H9 (cell line): ENCODE results near the gene GLS. TPM values are rescaled to one million over a fixed set of nuclear protein-coding genes. Genes with fewer than 3 reads are reported as not detected.
"Not testable (repeated sequence)": the region's sequence is repeated elsewhere in the genome, so short reads cannot be mapped to it uniquely, and the experiment has no call there.

Experiments
- DNase-seq: peaks from one replicate; pipeline ENCODE4 v3.0.0-alpha.2; 2017
- H2AFZ ChIP-seq: one replicate; pipeline ENCODE4 v1.6.1; 2013; ENCODE audit warnings: mild to moderate bottlenecking, low read length, control low read depth, moderate library complexity
- H2AK5ac ChIP-seq: 2 replicates; pipeline ENCODE4 v1.6.1; 2013; ENCODE audit warnings: low read length, control low read depth, mixed read lengths; ENCODE audit not compliant: insufficient read length
- H2BK120ac ChIP-seq: one replicate; pipeline ENCODE4 v1.6.1; 2013; ENCODE audit warnings: low read depth, mild to moderate bottlenecking, low read length, control low read depth, inconsistent platforms; ENCODE audit not compliant: poor library complexity, severe bottlenecking
- H2BK12ac ChIP-seq: 2 replicates; pipeline ENCODE4 v1.6.1; 2013; ENCODE audit warnings: low read length, control low read depth, mixed read lengths, low read depth; ENCODE audit not compliant: insufficient read length
- H2BK15ac ChIP-seq: 2 replicates; pipeline ENCODE4 v1.6.1; 2013; ENCODE audit warnings: low read depth, low read length, control low read depth
- H2BK20ac ChIP-seq: one replicate; pipeline ENCODE4 v1.6.1; 2013; ENCODE audit warnings: low read depth, mild to moderate bottlenecking, low read length, control low read depth, inconsistent platforms; ENCODE audit not compliant: poor library complexity, severe bottlenecking
- H2BK5ac ChIP-seq: 2 replicates; pipeline ENCODE4 v1.6.1; 2013; ENCODE audit warnings: low read length, control low read depth, mixed read lengths; ENCODE audit not compliant: insufficient read length
- H3K14ac ChIP-seq: 2 replicates; pipeline ENCODE4 v1.6.1; 2013; ENCODE audit warnings: low read length, control low read depth; ENCODE audit not compliant: insufficient read depth
- H3K18ac ChIP-seq: 2 replicates; pipeline ENCODE4 v1.6.1; 2013; ENCODE audit warnings: low read depth, mild to moderate bottlenecking, mixed read lengths, low read length, control low read depth; ENCODE audit not compliant: insufficient read length
- H3K23ac ChIP-seq: 2 replicates; pipeline ENCODE4 v1.6.1; 2013; ENCODE audit warnings: low read length, control low read depth, mixed read lengths, low read depth; ENCODE audit not compliant: insufficient read length
- H3K23me2 ChIP-seq: 2 replicates; pipeline ENCODE4 v1.6.1; 2013; ENCODE audit warnings: low read depth, mild to moderate bottlenecking, mixed read lengths, low read length, control low read depth; ENCODE audit not compliant: insufficient read length, poor library complexity, severe bottlenecking
- H3K27ac ChIP-seq: 2 replicates; pipeline ENCODE4 v1.5.1; 2013; ENCODE audit warnings: low read length, control low read depth, mixed read lengths, low read depth; ENCODE audit not compliant: insufficient read length
- H3K27me3 ChIP-seq: 2 replicates; pipeline ENCODE4 v1.6.1; 2013; ENCODE audit warnings: low read length, control low read depth, inconsistent platforms; ENCODE audit not compliant: insufficient read depth
- H3K4ac ChIP-seq: 2 replicates; pipeline ENCODE4 v1.6.1; 2013; ENCODE audit warnings: low read depth, mild to moderate bottlenecking, control low read depth, inconsistent platforms, low read length, moderate library complexity
- H3K4me1 ChIP-seq: 2 replicates; pipeline ENCODE4 v1.6.1; 2013; ENCODE audit warnings: low read length, control low read depth, inconsistent platforms; ENCODE audit not compliant: insufficient read depth
- H3K4me2 ChIP-seq: 2 replicates; pipeline ENCODE4 v1.6.1; 2013; ENCODE audit warnings: low read length, control low read depth, mixed read lengths; ENCODE audit not compliant: insufficient read length, insufficient read depth
- H3K56ac ChIP-seq: 2 replicates; pipeline ENCODE4 v1.6.1; 2013; ENCODE audit warnings: low read depth, mild to moderate bottlenecking, mixed read lengths, low read length, control low read depth; ENCODE audit not compliant: insufficient read length
- H3K79me1 ChIP-seq: 2 replicates; pipeline ENCODE4 v1.6.1; 2013; ENCODE audit warnings: low read depth, mild to moderate bottlenecking, moderate library complexity, low read length, control low read depth, inconsistent platforms; ENCODE audit not compliant: insufficient read depth, poor library complexity, severe bottlenecking
- H3K79me2 ChIP-seq: 2 replicates; pipeline ENCODE4 v1.6.1; 2013; ENCODE audit warnings: low read length, control low read depth, inconsistent platforms; ENCODE audit not compliant: insufficient read depth
- H3K9ac ChIP-seq: 2 replicates; pipeline ENCODE4 v1.6.1; 2013; ENCODE audit warnings: low read length, control low read depth, mixed read lengths; ENCODE audit not compliant: insufficient read length; ENCODE audit errors: extremely low read depth
- H3K9me3 ChIP-seq: one replicate; pipeline ENCODE4 v1.6.1; 2013; ENCODE audit warnings: low read depth, low read length, inconsistent platforms; ENCODE audit not compliant: control insufficient read depth
- H3T11ph ChIP-seq: one replicate; pipeline ENCODE4 v1.6.1; 2013; ENCODE audit warnings: mild to moderate bottlenecking, low read length, control low read depth, inconsistent platforms
- H4K20me1 ChIP-seq: one replicate; pipeline ENCODE4 v1.6.1; 2013; ENCODE audit not compliant: control insufficient read depth, insufficient read length, insufficient read depth
- H4K5ac ChIP-seq: 2 replicates; pipeline ENCODE4 v1.6.1; 2013; ENCODE audit warnings: low read depth, mild to moderate bottlenecking, mixed read lengths, low read length, control low read depth; ENCODE audit not compliant: insufficient read length
- H4K8ac ChIP-seq: replicated peaks from 2 replicates; pipeline ENCODE4 v1.6.1; 2013; ENCODE audit warnings: low read length, control low read depth, mixed read lengths, low read depth; ENCODE audit not compliant: insufficient read length
- H4K91ac ChIP-seq: 2 replicates; pipeline ENCODE4 v1.6.1; 2013; ENCODE audit warnings: low read depth, mild to moderate bottlenecking, moderate library complexity, mixed read lengths, low read length, control low read depth; ENCODE audit not compliant: insufficient read length
- H3K27ac Mint-ChIP-seq, 3 experiments: 2 replicates in 2 of 3; 3 replicates in 1 of 3; pipeline ENCODE4 v1.8.0; 2020 to 2021; ENCODE audit warnings: mixed read lengths in 3 of 3, mild to moderate bottlenecking in 1 of 3, moderate library complexity in 1 of 3
- H3K27me3 Mint-ChIP-seq: 2 replicates; pipeline ENCODE4 v1.8.0; 2021; ENCODE audit warnings: low read depth, mild to moderate bottlenecking, moderate library complexity, mixed read lengths
- H3K36me3 Mint-ChIP-seq, 3 experiments: 2 replicates in 2 of 3; 3 replicates in 1 of 3; pipeline ENCODE4 v1.8.0; 2020 to 2021; ENCODE audit warnings: low read depth in 3 of 3, mixed read lengths in 3 of 3; ENCODE audit not compliant: insufficient read depth in 1 of 3
- H3K4me1 Mint-ChIP-seq, 2 experiments: 2 replicates each; pipeline ENCODE4 v1.8.0; 2020; ENCODE audit warnings: mixed read lengths in 2 of 2
- H3K4me3 Mint-ChIP-seq, 2 experiments: 2 replicates in 1 of 2; 3 replicates in 1 of 2; pipeline ENCODE4 v1.8.0; 2020 to 2021; ENCODE audit warnings: mild to moderate bottlenecking in 2 of 2, mixed read lengths in 2 of 2, moderate library complexity in 1 of 2
- H3K9me3 Mint-ChIP-seq, 2 experiments: 2 replicates in 1 of 2; 3 replicates in 1 of 2; pipeline ENCODE4 v1.8.0; 2020; ENCODE audit warnings: mild to moderate bottlenecking in 2 of 2, mixed read lengths in 2 of 2, moderate library complexity in 1 of 2
- WGBS: extraction: QIAGEN DNeasy Blood & Tissue Kit; methylation state at CpG from one replicate; pipeline ENCODE4 v1.1.7; 2013; ENCODE audit warnings: missing lambda C conversion rate, low lambda C conversion rate, mixed read lengths; ENCODE audit not compliant: insufficient read length; ENCODE audit errors: extremely low coverage; 5-methylcytosine and 5-hydroxymethylcytosine counted together
- total RNA-seq: library from RNA; stranded (reverse); gene quantifications from 2 replicates; pipeline ENCODE4 v1.2.1, GENCODE V29; 2021
- TF ChIP-seq, protein P1 (sequence below): fragments of 200-600 bp; sonication (generic); conservative IDR thresholded peaks from 3 replicates; pipeline ENCODE4 v1.8.0; 2021; ENCODE audit warnings: antibody characterized with exemption, mild to moderate bottlenecking

The GLS gene
- total RNA-seq, 1 experiment from 2014 or later = 69.3 TPM

DNA sequence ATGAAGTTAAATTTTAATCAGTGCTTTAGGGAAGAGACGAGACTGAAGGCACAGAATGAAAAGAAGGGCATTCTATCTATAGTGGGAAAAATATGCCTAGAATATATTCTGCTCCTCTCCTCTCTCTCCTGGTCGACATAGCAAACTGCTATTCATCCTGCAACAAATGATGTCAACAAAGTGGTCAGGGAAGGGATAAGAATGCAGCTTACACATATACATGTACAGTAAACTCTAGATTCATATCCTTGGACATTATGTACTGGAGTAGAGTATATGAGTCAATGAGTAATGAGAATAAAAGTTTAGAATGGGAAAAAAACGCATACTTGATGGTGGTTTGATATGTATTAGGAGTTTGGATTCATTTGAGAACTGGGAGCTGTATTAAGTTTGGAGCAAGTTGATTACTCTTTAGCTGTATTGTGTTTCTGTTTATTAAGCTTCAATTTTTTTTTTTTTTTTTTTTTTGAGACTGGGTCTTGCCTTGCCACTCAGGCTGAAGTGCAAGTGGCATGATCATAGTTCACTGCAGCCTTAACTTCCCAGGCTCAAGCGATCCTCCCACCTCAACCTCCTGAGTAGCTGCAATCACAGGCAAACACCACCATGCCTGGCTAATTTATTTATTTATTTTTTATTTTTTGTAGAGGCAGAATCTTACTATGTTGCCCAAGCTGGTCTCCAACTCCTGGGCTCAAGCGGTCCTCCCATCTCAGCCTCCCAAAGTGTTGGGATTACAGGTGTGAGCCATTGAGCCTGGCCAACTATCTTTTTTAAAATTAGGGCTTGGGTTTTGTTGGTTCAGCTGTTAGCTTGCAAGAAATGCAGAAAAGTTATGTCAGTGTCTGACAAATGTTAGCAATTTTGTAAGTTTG, 79.5 kb downstream of the GLS start:
- 100% methylated on average over 1 of the region's 5 CpGs for WGBS
- Mint-ChIP-seq H3K4me3 (no peak overlapping the region), H3K27me3 (no peaks in the 10 kb centered on the region), H3K4me1 (no peaks in the 10 kb centered on the region), H3K27ac (no peak overlapping the region), H3K36me3 (peaks cover 7 to 17% (median 13%) of the 10 kb centered on the region in 3 experiments), H3K9me3 (peaks cover 11% of the 10 kb centered on the region in 2 experiments)
- H2AK5ac ChIP-seq = no peak overlapping the region
- H3K79me1 ChIP-seq = no peaks in the 10 kb centered on the region
- no peaks in the 10 kb centered on the region for H3K27me3 ChIP-seq
- no peak overlapping the region for H3K9ac ChIP-seq
- no peaks in the 10 kb centered on the region for H3K4me1 ChIP-seq
- H2BK5ac ChIP-seq = no peak overlapping the region
- no peak overlapping the region for H3K4me2 ChIP-seq
- H3K23me2 ChIP-seq = no peaks in the 10 kb centered on the region
- H2BK12ac ChIP-seq = no peak overlapping the region
- no peak for DNase-seq
- no peak overlapping the region for H2AFZ ChIP-seq
- H3T11ph ChIP-seq = no peak overlapping the region
- H4K91ac ChIP-seq = no peak overlapping the region
- H3K27ac ChIP-seq = no peak overlapping the region
- no peak overlapping the region for H3K23ac ChIP-seq
- no peak overlapping the region for H2BK15ac ChIP-seq
- H3K4ac ChIP-seq = no peak overlapping the region
- H4K5ac ChIP-seq = no peak overlapping the region
- no peaks in the 10 kb centered on the region for H3K79me2 ChIP-seq
- H2BK20ac ChIP-seq = no peak overlapping the region
- no peak overlapping the region for H4K8ac ChIP-seq
- no peak overlapping the region for H3K14ac ChIP-seq
- no peaks in the 10 kb centered on the region for H4K20me1 ChIP-seq
- H3K18ac ChIP-seq = no peak overlapping the region
- H2BK120ac ChIP-seq = no peak overlapping the region
- H3K9me3 ChIP-seq = no peaks in the 10 kb centered on the region
- TF ChIP-seq, protein P1, sequence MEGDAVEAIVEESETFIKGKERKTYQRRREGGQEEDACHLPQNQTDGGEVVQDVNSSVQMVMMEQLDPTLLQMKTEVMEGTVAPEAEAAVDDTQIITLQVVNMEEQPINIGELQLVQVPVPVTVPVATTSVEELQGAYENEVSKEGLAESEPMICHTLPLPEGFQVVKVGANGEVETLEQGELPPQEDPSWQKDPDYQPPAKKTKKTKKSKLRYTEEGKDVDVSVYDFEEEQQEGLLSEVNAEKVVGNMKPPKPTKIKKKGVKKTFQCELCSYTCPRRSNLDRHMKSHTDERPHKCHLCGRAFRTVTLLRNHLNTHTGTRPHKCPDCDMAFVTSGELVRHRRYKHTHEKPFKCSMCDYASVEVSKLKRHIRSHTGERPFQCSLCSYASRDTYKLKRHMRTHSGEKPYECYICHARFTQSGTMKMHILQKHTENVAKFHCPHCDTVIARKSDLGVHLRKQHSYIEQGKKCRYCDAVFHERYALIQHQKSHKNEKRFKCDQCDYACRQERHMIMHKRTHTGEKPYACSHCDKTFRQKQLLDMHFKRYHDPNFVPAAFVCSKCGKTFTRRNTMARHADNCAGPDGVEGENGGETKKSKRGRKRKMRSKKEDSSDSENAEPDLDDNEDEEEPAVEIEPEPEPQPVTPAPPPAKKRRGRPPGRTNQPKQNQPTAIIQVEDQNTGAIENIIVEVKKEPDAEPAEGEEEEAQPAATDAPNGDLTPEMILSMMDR = no peak
- no peak overlapping the region for H3K56ac ChIP-seq

DNA sequence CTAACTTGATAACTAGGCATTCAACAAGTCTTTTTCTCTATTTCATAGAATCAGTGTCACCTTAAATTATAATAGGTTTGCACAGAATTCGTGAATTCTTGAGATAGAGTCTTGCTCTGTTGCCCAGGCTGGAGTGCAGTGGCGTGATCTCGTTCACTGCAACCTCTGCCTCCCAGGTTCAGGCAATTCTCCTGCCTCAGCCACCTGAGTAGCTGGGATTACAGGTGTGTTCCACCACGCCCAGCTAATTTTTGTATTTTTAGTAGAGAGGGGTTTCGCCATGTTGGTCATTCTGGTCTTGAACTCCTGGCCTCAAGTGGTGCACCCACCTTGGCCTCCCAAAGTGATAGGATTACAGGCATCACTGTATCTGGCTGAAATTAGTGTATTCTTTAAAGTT, 80.5 kb downstream of the GLS start:
- H3T11ph ChIP-seq, H2BK120ac ChIP-seq, H2BK20ac ChIP-seq: not testable (repeated sequence)

More for the DNA sequence above, 80.5 kb downstream of the GLS start:
- H2BK15ac ChIP-seq, H3K4me3 Mint-ChIP-seq, H3K4ac ChIP-seq, H3K4me2 ChIP-seq, H3K27me3 ChIP-seq, H2AFZ ChIP-seq, H3K27ac ChIP-seq, DNase-seq, H3K18ac ChIP-seq, H3K4me1 Mint-ChIP-seq, H3K79me1 ChIP-seq, H3K56ac ChIP-seq, H4K91ac ChIP-seq, H3K14ac ChIP-seq, H4K20me1 ChIP-seq, H3K27ac Mint-ChIP-seq, H2BK12ac ChIP-seq, H4K8ac ChIP-seq, H2AK5ac ChIP-seq, H3K9me3 Mint-ChIP-seq, H4K5ac ChIP-seq, H3K23me2 ChIP-seq, H3K27me3 Mint-ChIP-seq, H3K23ac ChIP-seq, H3K9me3 ChIP-seq, H3K79me2 ChIP-seq, H3K9ac ChIP-seq, H3K4me1 ChIP-seq, H2BK5ac ChIP-seq: not testable (repeated sequence)
- WGBS = no CpG with 5 or more reads among the region's 5 CpGs
- peaks cover 4 to 13% (median 11%) of the 10 kb centered on the region in 3 experiments; a peak in 5 of 7 replicates for H3K36me3 Mint-ChIP-seq
